ENCODE measurements around the gene CD14. TPM values are rescaled to one million over a fixed set of nuclear protein-coding genes. Genes with fewer than 3 reads are reported as not detected.

Gene CD14
- total RNA-seq, 1 experiment from 2014 or later = 0.42 TPM

GRCh38 chr5:140631036-140631417 lies 1.9 kb downstream of the CD14 start:
- intact Hi-C loops (cut with micrococcal nuclease) = no loop called here
- TF ChIP-seq CBX3 (IDR thresholded peaks at IDR 0.05; ENCODE audit: low read depth) (no peak), MAX (IDR thresholded peaks at IDR 0.05) (no peak), EZH2 (IDR thresholded peaks at IDR 0.05) (no peak), SIN3A (IDR thresholded peaks at IDR 0.05; ENCODE audit: low read depth) (no peak), ZBTB33 (IDR thresholded peaks at IDR 0.05; ENCODE audit: extremely low read depth, insufficient replicate concordance, low read length) (no peak), TCF7L2 (IDR thresholded peaks at IDR 0.05; ENCODE audit: borderline replicate concordance, extremely low read depth, insufficient read depth, insufficient read length) (no peak), ZFX (IDR thresholded peaks at IDR 0.05) (no peak), EZH2phosphoT487 (IDR thresholded peaks at IDR 0.05; ENCODE audit: borderline replicate concordance) (no peak), POLR2A (IDR thresholded peaks at IDR 0.05; ENCODE audit: borderline replicate concordance, extremely low read depth, insufficient read depth, insufficient read length) (no peak), CTCF (IDR thresholded peaks at IDR 0.05 in 2 of 3, conservative IDR thresholded peaks at IDR 0.05 in 1 of 3; ENCODE audit: borderline replicate concordance in 1 of 3, insufficient read depth in 1 of 3, low read depth in 2 of 3, low read length in 2 of 3) (no peak), ZNF274 (IDR thresholded peaks at IDR 0.05; ENCODE audit: low read depth, low read length) (no peak), ELF1 (IDR thresholded peaks at IDR 0.05; ENCODE audit: borderline replicate concordance, low read depth) (no peak)
- ChIA-PET POLR2A (no interaction called here), RAD21 (ENCODE audit: low non-redundant PET in 1 of 2, low total read pairs in 2 of 2, uncharacterized antibody in 2 of 2, unreplicated experiment in 2 of 2) (no interaction called here), CTCF (interaction anchor here (1.3 kb wide), 1 partner anchor 258 kb away, joined by 3 read pairs; no protein-coding TSS in a partner anchor)
- no peak overlapping the region for H3K9ac ChIP-seq (ENCODE audit: low read length)
- H3K79me2 ChIP-seq (ENCODE audit: insufficient read depth, low read length) = no peaks in the 10 kb centered on the region
- H3K9me2 ChIP-seq (ENCODE audit: insufficient read depth) = no peaks in the 10 kb centered on the region
- no peak overlapping the region for H3K4me3 ChIP-seq (replicated peaks in 1 of 2; ENCODE audit: low read depth in 1 of 2, low read length in 2 of 2)
- H3K27ac ChIP-seq (ENCODE audit: low read depth, low read length) = no peak overlapping the region
- no peaks in the 10 kb centered on the region for H3K27me3 ChIP-seq (ENCODE audit: insufficient read depth, low read length)
- H4K20me1 ChIP-seq (ENCODE audit: insufficient read depth) = no peaks in the 10 kb centered on the region
- no peaks in the 10 kb centered on the region for H3K36me3 ChIP-seq (ENCODE audit: control insufficient read depth in 1 of 2, insufficient read depth in 2 of 2, low read length in 2 of 2)
- no peaks in the 10 kb centered on the region for H3K9me3 ChIP-seq (ENCODE audit: control insufficient read depth in 1 of 2, insufficient read depth in 1 of 2, low read depth in 1 of 2, low read length in 2 of 2)
- H3K4me1 ChIP-seq (ENCODE audit: control insufficient read depth in 1 of 2, insufficient read depth in 2 of 2, low read length in 2 of 2) = peaks cover 0 to 10% of the 10 kb centered on the region in 2 experiments; a peak in 2 of 4 replicates
- H3K4me2 ChIP-seq (ENCODE audit: low read length) = no peak overlapping the region
- no peak for DNase-seq (ENCODE audit: low read depth, low spot score)
- BruUV-seq (replicated peaks) = no TSS peak
- H2AFZ ChIP-seq (ENCODE audit: low read depth, low read length, poor library complexity, severe bottlenecking) = no peak overlapping the region
- no peak for ATAC-seq
